Esophagus squamous epithelium (tissue), 5 donors: ENCODE results near the gene TEF. TPM values are rescaled to one million over a fixed set of nuclear protein-coding genes. Genes with fewer than 3 reads are reported as not detected.

Source experiments
- DNase-seq: peaks from one replicate; lab custom pipeline; 2025; lab: John Stamatoyannopoulos, UW
- H3K27ac ChIP-seq, 4 donors: fragments of 200-600 bp; sonication (generic); one replicate each; pipeline ENCODE4 v1.5.1; 2016 to 2019; ENCODE audit warnings: mild to moderate bottlenecking in 1 of 4
- H3K27me3 ChIP-seq, 4 donors: fragments of 200-600 bp; sonication (generic); 1 replicate in 3 of 4; 2 replicates in 1 of 4; pipeline versions ENCODE4 v1.5.1 to v1.6.0; 2017 to 2021; ENCODE audit warnings: antibody characterized with exemption in 1 of 4
- H3K36me3 ChIP-seq, 3 donors: fragments of 200-600 bp; sonication (generic); one replicate each; pipeline ENCODE4 v1.5.1; 2016 to 2019
- H3K4me1 ChIP-seq, 3 donors: fragments of 200-600 bp; sonication (generic); one replicate each; pipeline ENCODE4 v1.5.1; 2017 to 2019
- H3K4me3 ChIP-seq, 4 donors: fragments of 200-600 bp; sonication (generic); 1 replicate in 3 of 4; 2 replicates in 1 of 4; pipeline ENCODE4 v1.5.1; 2016 to 2019; ENCODE audit warnings: mild to moderate bottlenecking in 2 of 4, moderate library complexity in 1 of 4
- H3K9me3 ChIP-seq, 3 donors: fragments of 200-600 bp; sonication (generic); one replicate each; pipeline ENCODE4 v1.5.1; 2016 to 2019
- CTCF ChIP-seq, 6 experiments: fragments of 450-650 bp in 4 of 6; fragments of 200-600 bp in 2 of 6; sonication (generic) in 2 of 6; IDR thresholded peaks; one replicate each; pipeline ENCODE4 v1.5.1; 2016 to 2019; ENCODE audit warnings: antibody characterized with exemption in 6 of 6, mild to moderate bottlenecking in 4 of 6, moderate library complexity in 4 of 6
- POLR2A ChIP-seq, 4 donors: fragments of 450-650 bp; IDR thresholded peaks; one replicate each; pipeline ENCODE4 v1.6.1; 2017; ENCODE audit warnings: antibody characterized with exemption in 4 of 4, mild to moderate bottlenecking in 4 of 4, moderate library complexity in 3 of 4
- WGBS, 2 donors: methylation state at CpG; one replicate each; pipeline ENCODE4 v1.1.5; 2018; 5-methylcytosine and 5-hydroxymethylcytosine counted together
- intact Hi-C: fragments of 100-400 bp; cut with DNase I; formaldehyde crosslinking; loops from one replicate; pipeline ENCODE4 v1.15.0; 2022
- total RNA-seq, 4 donors: library from RNA; depleted of rRNA; stranded (reverse); fragments of >200 nt; gene quantifications; one replicate each; pipeline ENCODE4 v1.1.0, GENCODE V29; 2016
- donor health status: DM: yes; HTN: yes; CAD: no.

The TEF gene
- total RNA-seq, 4 donors from 2014 or later = 3.0 to 17.4 (median 9.7) TPM

- peaks cover 19 to 49% (median 24%) of the 10 kb centered on the region in 3 donors for H3K36me3 ChIP-seq
- no peak for TF ChIP-seq CTCF (IDR thresholded peaks at IDR 0.05)
- no peak for TF ChIP-seq POLR2A (IDR thresholded peaks at IDR 0.05)
- no peak overlapping the region for H3K4me3 ChIP-seq
- H3K4me1 ChIP-seq = peaks cover 0 to 5% (median 0%) of the 10 kb centered on the region in 3 donors
- H3K9me3 ChIP-seq = no peaks in the 10 kb centered on the region
- H3K27ac ChIP-seq = no peak overlapping the region
- WGBS, 2 donors = 73 to 88% methylated on average over 3 to 4 of the region's 4 CpGs
- no peak for DNase-seq
- no peaks in the 10 kb centered on the region for H3K27me3 ChIP-seq
- intact Hi-C loops = no loop called here
Observed at GRCh38 chr22:41359376-41359775, 22.4 kb upstream of the TEF start.

DNA sequence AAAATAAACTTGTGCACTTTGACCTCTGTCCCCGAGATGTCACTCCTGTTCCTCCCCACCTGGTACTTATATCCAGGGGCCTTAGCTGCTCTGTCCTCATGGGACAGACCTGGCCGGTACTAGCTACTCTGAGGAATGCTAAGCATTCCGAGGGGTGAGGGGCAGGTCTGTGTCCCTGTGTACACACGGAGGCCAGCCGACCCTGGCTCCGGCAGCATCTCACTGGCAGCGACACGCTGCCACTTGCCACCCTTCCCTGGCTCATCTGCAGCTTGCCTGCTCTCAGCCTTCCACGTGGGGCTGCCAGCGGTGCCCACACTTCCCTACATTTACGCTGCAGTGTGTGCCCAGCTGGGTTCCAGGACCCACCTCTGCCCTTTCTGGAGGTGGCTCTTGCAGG, 21.6 kb upstream of the TEF start:
- peaks cover 19 to 41% (median 22%) of the 10 kb centered on the region in 3 donors for H3K36me3 ChIP-seq
- no peak for TF ChIP-seq CTCF (IDR thresholded peaks at IDR 0.05)
- intact Hi-C loops = no loop called here
- WGBS, 2 donors = 51 to 52% methylated on average over 6 to 9 of the region's 11 CpGs
- DNase-seq = no peak
- H3K4me3 ChIP-seq = no peak overlapping the region
- no peak overlapping the region for H3K27ac ChIP-seq
- H3K9me3 ChIP-seq = no peaks in the 10 kb centered on the region
- no peaks in the 10 kb centered on the region for H3K27me3 ChIP-seq
- peaks cover 0 to 7% (median 0%) of the 10 kb centered on the region in 3 donors for H3K4me1 ChIP-seq

DNA sequence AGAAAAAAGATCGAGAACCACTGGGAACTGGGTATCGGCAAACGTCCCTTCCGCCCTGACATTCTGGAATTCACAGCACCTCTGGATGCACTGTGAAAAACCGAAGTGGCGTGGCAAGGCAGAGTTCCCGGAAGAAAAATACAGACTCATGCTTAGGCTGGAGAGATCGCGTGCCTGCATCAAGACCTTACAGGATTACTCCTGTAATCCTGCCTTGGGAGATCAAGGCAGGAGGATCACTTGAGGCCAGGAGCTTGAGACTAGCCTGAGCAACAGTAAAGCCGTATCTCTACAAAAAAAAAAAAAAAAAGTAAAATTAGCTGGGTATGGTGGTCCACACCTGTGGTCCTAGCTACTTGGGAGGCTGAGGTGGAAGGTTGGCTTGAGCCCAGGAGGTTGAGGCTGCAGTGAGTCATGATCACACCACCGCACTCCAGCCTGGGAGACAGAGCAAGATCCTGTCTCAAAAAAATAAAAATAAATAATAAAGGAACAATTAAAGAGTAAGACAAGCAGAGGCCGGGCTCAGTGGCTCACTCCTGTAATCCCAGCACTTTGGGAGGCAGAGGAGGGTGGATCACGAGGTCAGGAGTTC, 19.9 kb upstream of the TEF start:
- TF ChIP-seq CTCF (IDR thresholded peaks at IDR 0.05) (no peak), POLR2A (IDR thresholded peaks at IDR 0.05) (no peak)
- WGBS, 2 donors = 74 to 76% methylated on average over 7 to 13 of the region's 13 CpGs
- H3K27me3 ChIP-seq = peaks cover 0 to 5% (median 0%) of the 10 kb centered on the region in 4 donors
- DNase-seq = no peak
- intact Hi-C loops = no loop called here
- H3K4me3 ChIP-seq = no peak overlapping the region
- H3K27ac ChIP-seq = no peak overlapping the region
- peaks cover 0 to 24% (median 5%) of the 10 kb centered on the region in 3 donors for H3K4me1 ChIP-seq
- no peaks in the 10 kb centered on the region for H3K9me3 ChIP-seq
- H3K36me3 ChIP-seq = peaks cover 6 to 24% (median 8%) of the 10 kb centered on the region in 3 donors

DNA sequence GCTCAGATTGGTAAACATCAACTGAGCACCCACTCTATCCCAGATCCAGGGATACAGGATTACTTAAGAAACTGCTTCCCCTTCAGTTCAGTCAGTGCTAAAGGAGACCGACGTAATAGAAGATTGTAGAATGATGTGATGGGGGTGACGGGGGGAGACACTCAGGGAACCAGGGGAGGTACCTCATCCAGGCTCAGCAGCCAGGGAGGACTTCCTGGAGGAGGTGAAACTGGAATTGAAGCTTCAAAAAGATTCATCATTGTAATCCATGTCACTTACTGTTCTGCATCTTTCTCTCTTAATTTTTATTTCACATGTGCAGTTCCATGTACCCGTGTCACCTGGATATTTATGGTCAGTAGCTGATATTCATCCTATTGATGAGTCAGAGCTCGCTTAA, 19.1 kb upstream of the TEF start:
- no peak for DNase-seq
- no peaks in the 10 kb centered on the region for H3K9me3 ChIP-seq
- H3K27me3 ChIP-seq = peaks cover 0 to 10% (median 0%) of the 10 kb centered on the region in 4 donors
- no peak overlapping the region for H3K4me3 ChIP-seq
- TF ChIP-seq POLR2A (IDR thresholded peaks at IDR 0.05) (no peak), CTCF (IDR thresholded peaks at IDR 0.05) (no peak)
- peaks cover 0 to 16% (median 2%) of the 10 kb centered on the region in 3 donors for H3K36me3 ChIP-seq
- H3K4me1 ChIP-seq = peaks cover 7 to 32% (median 11%) of the 10 kb centered on the region in 3 donors
- intact Hi-C loops = no loop called here
- no peak overlapping the region for H3K27ac ChIP-seq
- WGBS, 2 donors = 86% methylated on average over 5 of the region's 5 CpGs

GRCh38 chr22:41364233-41364632, 17.5 kb upstream of the TEF start:
- TF ChIP-seq POLR2A (IDR thresholded peaks at IDR 0.05) (no peak), CTCF (IDR thresholded peaks at IDR 0.05) (no peak)
- peaks cover 0 to under 1% (median 0%) of the 10 kb centered on the region in 3 donors for H3K36me3 ChIP-seq
- intact Hi-C loops = no loop called here
- no peak overlapping the region for H3K4me3 ChIP-seq
- H3K9me3 ChIP-seq = no peaks in the 10 kb centered on the region
- peaks cover 0 to 22% (median 0%) of the 10 kb centered on the region in 4 donors for H3K27me3 ChIP-seq
- H3K4me1 ChIP-seq = peaks cover 17 to 48% (median 27%) of the 10 kb centered on the region in 3 donors
- H3K27ac ChIP-seq = no peak overlapping the region
- no peak for DNase-seq
- WGBS, 2 donors = 88 to 91% methylated on average over 5 of the region's 6 CpGs
